ENCODE data around the gene ACOT11. TPM values are rescaled to one million over a fixed set of nuclear protein-coding genes. Genes with fewer than 3 reads are reported as not detected.

The ACOT11 gene
- total RNA-seq, 1 experiment from 2014 or later = 25.7 TPM

GRCh38 chr1:54595956-54596498 is 48.0 kb downstream of the ACOT11 start:
- ChIA-PET CTCF (no interaction called here), POLR2A (ENCODE audit: unreplicated experiment) (interaction anchor here (0.7 kb wide), 1 partner anchor 87 kb away, joined by 5 read pairs; no protein-coding TSS in a partner anchor)
- Histone ChIP-seq H3K4me1 (replicated peaks; ENCODE audit: insufficient read depth) (no peaks in the 10 kb centered on the region), H3K27me3 (ENCODE audit: insufficient read depth, low read depth) (no peaks in the 10 kb centered on the region), H3K79me2 (ENCODE audit: low read depth) (no peaks in the 10 kb centered on the region), H3K9me2 (ENCODE audit: insufficient read depth) (no peaks in the 10 kb centered on the region), H3F3A (ENCODE audit: insufficient read depth, low read depth) (no peaks in the 10 kb centered on the region), H4K20me1 (ENCODE audit: insufficient read depth) (no peaks in the 10 kb centered on the region), H3K9me3 (ENCODE audit: insufficient read depth, low read depth) (no peaks in the 10 kb centered on the region), H3K27ac (no peak overlapping the region), H3K4me3 (no peak overlapping the region), H2AFZ (no peak overlapping the region), H3K4me2 (no peak overlapping the region), H3K36me3 (ENCODE audit: low read depth) (no peaks in the 10 kb centered on the region)
- no peak for TF ChIP-seq EZH2 (IDR thresholded peaks at IDR 0.05; ENCODE audit: low read depth)
- TF ChIP-seq CTCF (conservative IDR thresholded peaks at IDR 0.05) = no peak
- no peak for DNase-seq
- BruUV-seq (replicated peaks) = no TSS peak
- intact Hi-C loops (cut with micrococcal nuclease; ENCODE audit: unreplicated experiment) = no loop called here

- Histone ChIP-seq H3K36me3 (ENCODE audit: low read depth) (no peaks in the 10 kb centered on the region), H3K4me3 (no peak overlapping the region), H2AFZ (no peak overlapping the region), H4K20me1 (ENCODE audit: insufficient read depth) (no peaks in the 10 kb centered on the region), H3F3A (ENCODE audit: insufficient read depth, low read depth) (no peaks in the 10 kb centered on the region), H3K9me3 (ENCODE audit: insufficient read depth, low read depth) (no peaks in the 10 kb centered on the region), H3K27me3 (ENCODE audit: insufficient read depth, low read depth) (no peaks in the 10 kb centered on the region), H3K4me1 (replicated peaks; ENCODE audit: insufficient read depth) (no peaks in the 10 kb centered on the region), H3K27ac (no peak overlapping the region), H3K79me2 (ENCODE audit: low read depth) (no peaks in the 10 kb centered on the region), H3K9me2 (ENCODE audit: insufficient read depth) (no peaks in the 10 kb centered on the region), H3K4me2 (no peak overlapping the region)
- no peak for DNase-seq
- intact Hi-C loops (cut with micrococcal nuclease; ENCODE audit: unreplicated experiment) = no loop called here
- no TSS peak for BruUV-seq (replicated peaks)
- CTCF ChIA-PET = no interaction called here
- POLR2A ChIA-PET (ENCODE audit: unreplicated experiment) = no interaction called here
- TF ChIP-seq EZH2 (IDR thresholded peaks at IDR 0.05; ENCODE audit: low read depth) (no peak), CTCF (conservative IDR thresholded peaks at IDR 0.05) (no peak)
Measured at GRCh38 chr1:54596756-54597155, 48.7 kb downstream of the ACOT11 start.

GRCh38 chr1:54597455-54598030 is 49.5 kb downstream of the ACOT11 start:
- BruUV-seq (replicated peaks) = no TSS peak
- CTCF ChIA-PET = no interaction called here

More at GRCh38 chr1:54597455-54598030, 49.5 kb downstream of the ACOT11 start:
- Histone ChIP-seq H3K4me2 (no peak overlapping the region), H3K4me1 (replicated peaks; ENCODE audit: insufficient read depth) (no peaks in the 10 kb centered on the region), H3F3A (ENCODE audit: insufficient read depth, low read depth) (no peaks in the 10 kb centered on the region), H3K27me3 (ENCODE audit: insufficient read depth, low read depth) (no peaks in the 10 kb centered on the region), H3K9me2 (ENCODE audit: insufficient read depth) (no peaks in the 10 kb centered on the region), H3K79me2 (ENCODE audit: low read depth) (no peaks in the 10 kb centered on the region), H4K20me1 (ENCODE audit: insufficient read depth) (no peaks in the 10 kb centered on the region), H3K27ac (no peak overlapping the region), H3K9me3 (ENCODE audit: insufficient read depth, low read depth) (no peaks in the 10 kb centered on the region), H3K4me3 (no peak overlapping the region), H3K36me3 (ENCODE audit: low read depth) (no peaks in the 10 kb centered on the region), H2AFZ (no peak overlapping the region)
- TF ChIP-seq CTCF (conservative IDR thresholded peaks at IDR 0.05) (no peak), EZH2 (IDR thresholded peaks at IDR 0.05; ENCODE audit: low read depth) (no peak)
- POLR2A ChIA-PET (ENCODE audit: unreplicated experiment) = no interaction called here
- intact Hi-C loops (cut with micrococcal nuclease; ENCODE audit: unreplicated experiment) = no loop called here
- no peak for DNase-seq

Data from PC-9 (cell line).